HG02610 (cell line): ENCODE measurements around the gene LIMD2.

Experiments
- ATAC-seq: cut with Tn5 transposase; IDR thresholded peaks from one replicate; pipeline ENCODE4 v1.9.1; 2021; ENCODE audit warnings: mild to moderate bottlenecking, moderate library complexity; ENCODE audit not compliant: unreplicated experiment

The LIMD2 gene

GRCh38 chr17:63701868-63702720 lies 2.2 kb upstream of the LIMD2 start:
- ATAC-seq, result no peak

GRCh38 chr17:63701456-63701820 lies 1.5 kb upstream of the LIMD2 start:
- ATAC-seq, result no peak

GRCh38 chr17:63700528-63701455 lies 867 bp upstream of the LIMD2 start:
- ATAC-seq, result peak; percentile 16

- ATAC-seq, result peak; percentile 29
These were observed 863 bp downstream of the LIMD2 start for GRCh38 chr17:63698886-63699637.

GRCh38 chr17:63698381-63698885 lies 1.5 kb downstream of the LIMD2 start:
- ATAC-seq, result no peak

- ATAC-seq, result peak; percentile 22
These were observed 2.3 kb downstream of the LIMD2 start for GRCh38 chr17:63697341-63698286.

- no peak for ATAC-seq
These were observed 3.5 kb downstream of the LIMD2 start for GRCh38 chr17:63696381-63696961.

GRCh38 chr17:63695889-63696288 lies 4.0 kb downstream of the LIMD2 start:
- no peak for ATAC-seq

- no peak for ATAC-seq
These were observed 4.8 kb downstream of the LIMD2 start for GRCh38 chr17:63694950-63695773.

GRCh38 chr17:63694229-63694949 lies 5.5 kb downstream of the LIMD2 start:
- ATAC-seq, result no peak

GRCh38 chr17:63693411-63694113 lies 6.4 kb downstream of the LIMD2 start:
- no peak for ATAC-seq

- ATAC-seq, result no peak
These were observed 7.6 kb downstream of the LIMD2 start for GRCh38 chr17:63692195-63692816.

GRCh38 chr17:63689479-63689878 lies 10.4 kb downstream of the LIMD2 start:
- no peak for ATAC-seq

- no peak for ATAC-seq
These were observed 11.4 kb downstream of the LIMD2 start for GRCh38 chr17:63688396-63689020.

- peak; percentile 59 for ATAC-seq
These were observed 13.7 kb downstream of the LIMD2 start for GRCh38 chr17:63686138-63686685.

- ATAC-seq, result no peak
These were observed 14.3 kb downstream of the LIMD2 start for GRCh38 chr17:63685578-63685977.
